ENCODE measurements around the gene KIF21B. TPM values are rescaled to one million over a fixed set of nuclear protein-coding genes. Genes with fewer than 3 reads are reported as not detected.

KIF21B gene
- total and polyA plus RNA-seq, 2 of the 8 experiments (the other 6 are each of a cell fraction or from before 2014, with no cell fraction given), result 10.8 to 26.5 TPM

- 78% methylated on average over 13 of the region's 13 CpGs; no CpG with 5 or more reads in 1 of the 2 experiments for WGBS, 2 experiments (ENCODE audit: extremely low coverage in 1 of 2, insufficient coverage in 1 of 2, insufficient read length in 1 of 2, insufficient replicate concordance in 2 of 2, low coverage in 1 of 2, low lambda C conversion rate in 2 of 2, missing lambda C conversion rate in 1 of 2)
- no peak overlapping the region for H3K4ac ChIP-seq (replicated peaks; ENCODE audit: insufficient read length, low read depth, low read length)
- peaks cover 3 to 10% of the 10 kb centered on the region in 2 experiments; a peak in 3 of 4 replicates for H3K9me3 ChIP-seq (ENCODE audit: insufficient read depth in 2 of 2, low read depth in 1 of 2, low read length in 1 of 2)
- H3K56ac ChIP-seq (replicated peaks; ENCODE audit: insufficient read length, low read depth, low read length), result no peak overlapping the region
- H3K18ac ChIP-seq (ENCODE audit: extremely low read depth, low read length), result no peak overlapping the region
- ChIA-PET CTCF (ENCODE audit: partially characterized antibody) (interaction anchor here (0.6 to 28.5 kb wide), 41 partner anchors 9 to 321 kb away, joined by 3 to 640 read pairs (median 5); partner anchors contain the start of genes CACNA1S and KIF21B), POLR2A (ENCODE audit: partially characterized antibody) (interaction anchor here (1.2 to 1.9 kb wide), 3 partner anchors 9 to 63 kb away, joined by 5 read pairs; no protein-coding TSS in a partner anchor)
- no peak overlapping the region for H4K5ac ChIP-seq (ENCODE audit: insufficient read length, low read depth, low read length)
- no peaks in the 10 kb centered on the region for H3K79me1 ChIP-seq (ENCODE audit: low read depth, low read length)
- H2BK15ac ChIP-seq (ENCODE audit: low read length), result no peak overlapping the region
- no peak overlapping the region for H2AK5ac ChIP-seq (ENCODE audit: low read depth, low read length)
- H2BK20ac ChIP-seq (ENCODE audit: low read length), result no peak overlapping the region
- no peak overlapping the region for H3K9ac ChIP-seq (replicated peaks in 1 of 4; ENCODE audit: extremely low read depth in 1 of 4, low read depth in 3 of 4, low read length in 3 of 4)
- H3K27ac ChIP-seq (ENCODE audit: low read depth, low read length), result no peak overlapping the region
- no peaks in the 10 kb centered on the region for H3K4me1 ChIP-seq (replicated peaks in 1 of 4; ENCODE audit: control insufficient read depth in 3 of 4, insufficient read depth in 4 of 4, low read length in 3 of 4)
- no peak overlapping the region for H3K4me2 ChIP-seq (ENCODE audit: insufficient read depth in 1 of 2, low read depth in 2 of 2, low read length in 2 of 2)
- H4K20me1 ChIP-seq (replicated peaks in 1 of 2; ENCODE audit: control insufficient read depth in 1 of 2, insufficient read depth in 2 of 2, low read length in 2 of 2), result peaks cover 0 to 6% of the 10 kb centered on the region in 2 experiments
- no peak overlapping the region for H3K23ac ChIP-seq (ENCODE audit: insufficient read length)
- H3K14ac ChIP-seq (ENCODE audit: insufficient read length), result no peak overlapping the region
- H3K4me3 ChIP-seq (ENCODE audit: extremely low read depth in 1 of 4, insufficient read depth in 2 of 4, low read depth in 3 of 4, low read length in 4 of 4), result no peak overlapping the region
- DNase-seq (ENCODE audit: low read depth in 1 of 2, low spot score in 2 of 2), result peak; percentile 47 to 95
- H3K36me3 ChIP-seq (ENCODE audit: control insufficient read depth in 2 of 4, insufficient read depth in 4 of 4, low read length in 3 of 4), result peaks cover 0 to 18% (median 8%) of the 10 kb centered on the region in 4 experiments; a peak in 5 of 8 replicates
- H2BK120ac ChIP-seq (replicated peaks; ENCODE audit: low read depth, low read length), result no peak overlapping the region
- H4K91ac ChIP-seq (replicated peaks; ENCODE audit: insufficient read length, low read length), result no peak overlapping the region
- H2BK5ac ChIP-seq (ENCODE audit: low read depth, low read length), result no peak overlapping the region
- no peak overlapping the region for H2BK12ac ChIP-seq (ENCODE audit: low read depth, low read length)
- 0 out of 2 replicates have a peak overlapping the region, but pooled peaks have one; percentile 89 for H4K8ac ChIP-seq (ENCODE audit: extremely low read depth, insufficient read depth, low read length)
- H3K23me2 ChIP-seq (ENCODE audit: low read depth, low read length), result no peaks in the 10 kb centered on the region
- no peaks in the 10 kb centered on the region for H3K27me3 ChIP-seq (replicated peaks in 1 of 4; ENCODE audit: control insufficient read depth in 3 of 4, extremely low read depth in 1 of 4, insufficient read depth in 3 of 4, low read length in 3 of 4)
- FAIRE-seq, result peak; percentile 52
- no peaks in the 10 kb centered on the region for H3K79me2 ChIP-seq (ENCODE audit: control insufficient read depth in 1 of 2, insufficient read depth in 2 of 2, low read length in 2 of 2)
- no peak overlapping the region for H2AFZ ChIP-seq (ENCODE audit: low read length)
- peak; percentile 87 to 89 for TF ChIP-seq RAD21 (IDR thresholded peaks at IDR 0.05 in 1 of 2, conservative IDR thresholded peaks at IDR 0.05 in 1 of 2; ENCODE audit: low read depth in 2 of 2, low read length in 2 of 2)
- no peak for TF ChIP-seq E2F6 (IDR thresholded peaks at IDR 0.05)
- TF ChIP-seq SP2 (IDR thresholded peaks at IDR 0.05; ENCODE audit: low read length), result no peak
- TF ChIP-seq BRCA1 (IDR thresholded peaks at IDR 0.05; ENCODE audit: low read depth, low read length), result no peak
- TF ChIP-seq PHF8 (conservative IDR thresholded peaks at IDR 0.05; ENCODE audit: low read depth, low read length), result no peak
- TF ChIP-seq YY1 (IDR thresholded peaks at IDR 0.05; ENCODE audit: low read depth, low read length), result 0 out of 2 replicates have a peak, but pooled peaks have one; percentile 20
- no peak for TF ChIP-seq ZNF274 (IDR thresholded peaks at IDR 0.05; ENCODE audit: borderline replicate concordance, extremely low read depth, low read length)
- TF ChIP-seq RNF2 (IDR thresholded peaks at IDR 0.05; ENCODE audit: borderline replicate concordance, low read depth, low read length, missing control alignments, poor library complexity, severe bottlenecking), result no peak
- TF ChIP-seq GABPA (IDR thresholded peaks at IDR 0.05; ENCODE audit: borderline replicate concordance, insufficient read depth, low read length), result peak; percentile 43; the same call in 1 of the 2 replicates
These were observed 43.7 kb downstream of the KIF21B start for GRCh38 chr1:200979574-200980451.
